Right renal pelvis (tissue), 4 donors: ENCODE results near the gene ZNF501. TPM values are rescaled to one million over a fixed set of nuclear protein-coding genes. Genes with fewer than 3 reads are reported as not detected.

ENCODE experiments used
- DNase-seq, 4 donors: peaks; one replicate each; pipeline ENCODE4 v3.0.0-alpha.2; 2013; ENCODE audit warnings: low read depth in 4 of 4, low spot score in 3 of 4, missing footprints in 1 of 4
- polyA plus RNA-seq, 4 donors: library from polyadenylated mRNA; unstranded; fragments of 120-200 nt; gene quantifications; one replicate each; pipeline ENCODE4 v1.2.1, GENCODE V29; 2013; ENCODE audit not compliant: insufficient read length in 4 of 4

ZNF501 gene
- 10 to 100 TPM; 11.3 to 13.0 (median 11.9) TPM for polyA plus RNA-seq

DNA sequence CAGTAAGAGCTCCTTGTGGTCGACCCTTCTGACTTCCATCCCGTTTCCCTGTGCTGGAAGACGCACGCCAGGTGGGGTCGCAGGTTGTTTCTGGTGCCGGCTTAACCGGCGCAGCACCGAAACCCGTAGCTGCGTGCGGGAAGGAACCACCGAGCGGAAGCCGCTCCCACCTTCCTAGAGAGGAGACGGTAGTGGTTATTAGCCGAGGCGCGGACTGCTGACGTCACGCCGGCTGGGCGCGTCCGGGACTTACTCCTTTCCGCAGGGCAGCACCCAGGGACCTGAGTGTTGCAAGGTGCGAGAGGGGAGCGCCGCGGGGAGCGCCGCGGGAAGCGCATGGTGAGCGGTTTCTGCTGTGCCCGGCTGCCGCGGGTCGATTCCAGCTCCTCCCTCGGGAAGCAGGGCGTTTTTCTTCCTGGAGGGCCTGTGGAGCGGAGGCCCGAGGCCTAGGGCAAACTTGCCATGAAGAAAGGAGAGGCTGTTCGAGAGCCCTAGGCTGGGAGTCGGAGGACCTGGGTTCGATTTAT is at the start of gene ZNF501:
ZNF501 (plus strand) TSS at position 252 of the 527 bp plus-strand sequence. CDS start 4,787 bp downstream, outside the sequence.
- DNase-seq: peak; percentile 83 to 90 (median 86)

DNA sequence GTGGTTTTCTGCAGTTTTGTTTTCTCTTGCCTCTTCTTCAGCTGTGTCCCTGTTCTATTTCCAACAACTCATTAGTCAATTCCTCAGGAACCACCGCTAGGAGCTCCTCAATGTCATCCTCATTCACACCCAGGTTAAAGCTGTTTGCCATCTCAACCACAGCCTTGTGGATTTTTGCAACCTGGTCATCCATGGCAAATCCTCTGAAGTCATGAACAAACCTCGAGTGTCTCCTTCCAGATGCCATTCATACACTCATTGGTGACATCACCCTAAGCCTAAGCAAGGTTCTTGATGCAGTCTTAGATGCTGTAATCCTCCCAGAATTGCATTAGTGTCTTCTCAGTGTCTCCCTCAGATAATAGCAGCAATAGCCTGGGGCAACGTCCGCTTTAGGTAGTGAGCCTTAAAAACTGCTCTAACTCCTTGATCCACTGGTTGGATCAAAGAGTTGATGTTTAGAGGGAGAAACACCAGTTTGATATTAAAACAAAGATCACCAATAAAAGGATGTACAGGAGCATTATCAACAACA is 48.4 kb upstream of the ZNF501 start:
- no peak for DNase-seq

DNA sequence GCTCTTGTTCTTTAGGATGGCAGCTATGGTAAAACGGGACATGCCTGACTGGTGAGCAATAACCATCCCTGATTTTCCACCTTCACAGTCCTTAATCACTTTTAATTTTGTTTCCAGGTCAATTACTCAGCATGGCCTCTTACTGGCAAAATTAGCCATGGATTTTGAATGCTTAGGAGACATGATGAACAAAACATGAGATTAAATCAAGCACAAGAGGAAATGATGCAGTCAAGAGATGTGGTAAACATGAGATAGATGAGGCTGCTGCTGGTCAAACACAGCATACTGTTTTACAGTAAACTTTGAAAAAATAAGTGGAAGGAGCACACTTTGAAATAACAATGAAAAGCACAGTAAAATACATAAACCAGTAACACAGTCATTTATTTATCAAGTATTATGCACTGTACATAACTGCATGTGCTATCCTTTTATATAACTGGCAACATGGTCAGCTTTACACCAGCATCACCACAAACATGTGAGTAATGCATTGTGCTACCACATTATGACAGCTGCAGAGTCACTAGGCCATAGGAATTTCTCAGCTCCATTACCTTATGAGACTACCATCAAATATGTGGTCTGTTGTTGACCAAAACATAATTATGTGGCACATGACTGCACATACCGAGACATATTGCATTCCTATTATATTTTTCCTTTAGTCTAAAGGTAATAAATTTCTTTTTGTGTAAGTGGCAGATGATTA is 47.1 kb upstream of the ZNF501 start:
- no peak for DNase-seq

DNA sequence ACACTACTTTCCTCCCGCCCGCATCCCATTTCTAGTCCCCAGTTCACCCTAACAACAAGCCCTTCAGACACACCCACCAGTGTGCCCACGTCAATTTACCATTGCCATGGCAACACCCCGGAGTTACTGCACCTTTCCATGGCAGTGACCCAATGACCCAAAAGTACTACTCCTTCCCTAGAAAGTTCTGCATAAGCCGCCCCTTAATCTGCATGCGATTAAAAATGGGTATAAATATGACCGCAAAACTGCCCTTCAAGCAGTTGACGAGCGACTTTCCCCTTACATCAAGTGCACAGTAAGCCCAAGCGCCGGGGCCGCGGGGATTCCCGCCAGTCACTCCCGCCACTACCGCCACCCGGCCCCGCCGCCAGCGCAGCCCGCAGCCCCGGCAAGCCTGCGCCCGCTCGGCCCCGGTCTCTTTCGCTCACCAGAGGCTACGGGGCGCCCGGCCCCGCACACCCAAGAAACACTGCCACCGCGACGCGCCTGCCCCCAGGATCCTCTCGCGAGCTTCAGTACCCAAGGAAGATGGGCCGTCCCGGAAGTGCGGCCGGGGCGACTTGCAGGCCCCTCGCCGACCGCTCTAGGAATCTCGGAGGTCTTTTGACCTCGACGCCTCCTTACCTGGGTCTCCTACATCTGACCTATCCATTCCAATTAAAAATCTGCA is 44.2 kb upstream of the ZNF501 start:
- peak; percentile 40 to 62 (median 52) for DNase-seq

DNA sequence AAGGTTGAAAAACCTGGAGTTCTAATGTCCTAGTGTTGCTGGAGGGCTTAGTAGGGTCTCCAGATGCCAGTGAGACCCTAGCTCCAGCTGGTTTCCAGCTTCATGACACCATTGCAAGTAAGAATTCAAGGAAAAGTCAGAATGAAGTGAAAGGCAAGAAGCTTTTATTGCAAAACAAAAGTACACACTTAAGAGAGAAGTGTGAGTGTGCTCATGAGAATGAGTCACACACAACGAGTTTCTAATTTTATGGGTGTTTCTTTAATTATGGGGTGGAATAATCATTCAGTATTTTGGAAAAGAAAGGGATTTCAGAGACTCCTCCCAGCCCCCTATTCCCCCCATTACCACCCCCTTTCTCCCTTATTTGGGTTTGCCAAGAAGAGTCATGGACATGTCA is 41.5 kb upstream of the ZNF501 start:
- no peak for DNase-seq

DNA sequence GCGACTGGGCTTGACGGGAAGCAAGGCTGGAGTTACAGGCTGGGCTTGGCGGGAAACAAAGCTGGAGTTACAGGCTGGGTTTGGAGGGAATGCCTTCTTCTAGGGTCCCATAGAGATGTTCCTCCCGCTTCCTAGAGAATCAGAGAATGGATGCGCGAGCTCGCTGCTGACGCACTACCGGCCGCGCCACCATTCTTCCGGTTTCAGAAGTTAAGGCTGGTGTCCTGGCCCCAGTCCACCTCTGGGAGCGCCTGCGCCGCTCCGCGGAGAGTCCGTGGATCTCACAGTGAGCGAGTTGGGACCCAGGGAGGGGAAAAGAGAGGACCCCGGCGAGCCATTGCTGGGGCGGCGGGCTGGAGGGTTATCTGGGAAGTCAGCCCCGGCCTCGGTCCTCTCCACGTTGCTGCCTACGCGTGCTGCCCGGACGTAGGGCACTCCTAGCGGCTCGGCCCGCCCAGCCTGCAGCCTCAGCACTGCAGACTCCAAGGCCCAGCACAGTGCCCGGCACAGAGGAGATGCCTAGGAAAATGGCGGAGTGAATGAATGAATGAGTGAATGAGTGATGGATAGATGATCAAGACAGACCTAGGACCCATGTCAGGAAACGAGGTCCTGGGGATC is 16.9 kb upstream of the ZNF501 start, which contains the start of gene ZNF502:
ZNF502 (plus strand) TSS at position 206 of the 621 bp plus-strand sequence. CDS start 7,602 bp downstream, outside the sequence.
- peak; percentile 79 to 88 (median 82) for DNase-seq

DNA sequence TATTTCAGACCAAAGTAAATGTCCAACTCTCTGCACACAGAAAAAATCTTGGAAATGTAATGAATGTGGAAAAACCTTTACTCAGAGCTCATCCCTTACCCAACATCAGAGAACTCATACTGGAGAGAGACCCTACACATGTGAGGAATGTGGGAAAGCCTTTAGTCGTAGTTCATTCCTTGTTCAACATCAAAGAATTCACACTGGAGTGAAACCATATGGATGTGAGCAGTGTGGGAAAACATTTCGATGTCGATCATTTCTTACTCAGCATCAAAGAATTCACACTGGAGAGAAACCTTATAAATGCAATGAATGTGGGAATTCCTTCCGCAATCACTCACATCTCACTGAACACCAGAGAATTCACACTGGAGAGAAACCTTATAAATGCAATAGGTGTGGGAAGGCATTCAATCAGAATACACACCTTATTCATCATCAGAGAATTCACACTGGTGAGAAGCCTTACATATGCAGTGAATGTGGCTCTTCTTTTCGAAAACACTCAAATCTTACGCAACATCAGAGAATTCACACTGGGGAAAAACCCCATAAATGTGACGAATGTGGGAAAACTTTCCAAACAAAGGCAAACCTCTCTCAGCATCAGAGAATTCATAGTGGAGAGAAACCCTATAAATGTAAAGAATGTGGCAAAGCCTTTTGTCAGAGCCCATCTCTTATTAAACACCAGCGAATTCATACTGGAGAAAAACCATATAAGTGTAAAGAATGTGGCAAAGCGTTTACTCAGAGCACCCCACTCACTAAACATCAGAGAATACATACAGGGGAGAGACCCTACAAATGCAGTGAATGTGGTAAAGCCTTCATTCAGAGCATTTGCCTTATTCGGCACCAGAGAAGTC is 8.0 kb upstream of the ZNF501 start:
- no peak for DNase-seq

DNA sequence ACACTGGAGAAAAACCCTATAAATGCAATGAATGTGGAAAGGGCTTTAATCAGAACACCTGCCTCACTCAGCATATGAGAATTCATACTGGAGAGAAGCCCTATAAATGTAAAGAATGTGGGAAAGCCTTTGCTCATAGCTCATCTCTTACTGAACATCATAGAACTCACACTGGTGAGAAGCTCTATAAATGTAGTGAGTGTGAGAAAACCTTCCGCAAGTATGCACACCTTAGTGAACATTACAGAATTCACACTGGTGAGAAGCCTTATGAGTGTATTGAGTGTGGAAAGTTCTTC is 7.4 kb upstream of the ZNF501 start:
- no peak for DNase-seq

DNA sequence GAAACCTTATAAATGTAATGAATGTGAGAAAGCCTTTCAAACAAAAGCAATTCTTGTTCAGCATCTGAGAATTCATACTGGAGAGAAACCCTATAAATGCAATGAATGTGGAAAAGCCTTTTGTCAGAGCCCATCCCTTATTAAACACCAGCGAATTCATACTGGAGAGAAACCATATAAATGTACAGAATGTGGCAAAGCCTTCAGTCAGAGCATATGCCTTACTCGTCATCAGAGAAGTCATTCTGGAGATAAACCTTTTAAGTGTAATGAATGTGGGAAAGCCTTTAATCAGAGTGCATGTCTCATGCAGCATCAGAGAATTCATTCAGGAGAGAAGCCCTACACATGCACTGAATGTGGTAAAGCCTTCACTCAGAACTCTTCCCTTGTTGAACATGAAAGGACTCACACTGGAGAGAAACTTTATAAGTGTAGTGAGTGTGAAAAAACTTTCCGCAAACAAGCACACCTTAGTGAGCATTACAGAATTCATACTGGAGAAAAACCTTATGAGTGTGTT is 5.3 kb downstream of the ZNF501 start:
- DNase-seq: no peak

DNA sequence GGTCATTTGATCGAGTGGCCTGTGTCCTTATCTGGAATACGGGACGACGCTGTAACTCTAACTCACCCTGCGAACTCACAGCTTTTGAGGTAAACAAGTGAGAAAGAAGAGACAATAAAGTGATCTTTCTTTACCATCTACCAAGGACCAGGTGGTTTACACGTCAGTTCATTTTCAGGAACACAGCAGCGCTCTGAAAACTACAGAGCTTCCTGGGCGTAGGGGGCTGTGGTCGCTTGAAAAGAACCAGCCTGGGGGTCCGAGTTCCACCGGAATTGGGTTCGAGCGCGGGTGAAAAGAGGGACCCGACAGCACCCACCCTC is 31.6 kb downstream of the ZNF501 start:
- no peak for DNase-seq

DNA sequence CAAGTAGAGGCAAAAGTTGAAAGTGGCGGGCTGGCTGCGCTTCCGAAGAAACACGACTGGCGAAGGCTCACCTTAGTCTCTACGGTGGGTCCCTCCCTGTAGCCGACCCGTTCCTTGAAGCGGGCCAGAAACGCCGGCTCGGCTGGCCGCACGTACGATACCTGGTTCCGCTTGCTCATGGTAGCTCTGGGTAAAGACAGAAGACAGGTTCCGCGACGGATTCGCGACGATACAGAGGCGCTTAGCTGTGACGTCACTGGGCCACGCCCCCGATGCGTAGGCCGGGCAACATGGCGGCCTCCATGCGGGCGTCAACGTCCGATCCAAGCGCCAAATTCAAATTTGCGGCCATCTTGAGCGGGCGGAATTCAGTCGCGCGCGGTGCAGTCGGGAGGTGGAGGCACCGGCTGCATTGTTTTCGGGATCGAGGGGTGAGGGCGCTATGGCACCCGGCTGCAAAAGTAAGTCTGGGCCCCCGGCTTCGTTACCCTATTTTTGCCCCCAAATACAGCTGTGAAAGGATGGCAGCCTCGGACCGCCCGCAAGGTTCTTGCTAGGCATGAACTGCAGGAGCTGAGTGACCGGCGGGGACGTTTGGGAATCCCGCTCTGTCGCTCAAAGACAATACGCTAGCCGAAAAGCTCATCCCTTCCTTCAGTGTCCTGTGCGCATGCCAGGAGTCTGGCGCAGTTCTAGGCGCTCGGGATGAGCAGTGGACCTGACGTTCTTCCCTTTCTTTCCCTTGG is 32.2 kb downstream of the ZNF501 start, which contains the start of the genes KIAA1143 and KIF15:
KIAA1143 (minus strand) TSS at position 196 of the 746 bp plus-strand sequence; CDS start at position 179, 17 bp downstream.
KIF15 (plus strand) TSS at position 371 of the 746 bp plus-strand sequence; CDS start at position 443, 72 bp downstream.
- peak; percentile 89 to 96 (median 94) for DNase-seq

DNA sequence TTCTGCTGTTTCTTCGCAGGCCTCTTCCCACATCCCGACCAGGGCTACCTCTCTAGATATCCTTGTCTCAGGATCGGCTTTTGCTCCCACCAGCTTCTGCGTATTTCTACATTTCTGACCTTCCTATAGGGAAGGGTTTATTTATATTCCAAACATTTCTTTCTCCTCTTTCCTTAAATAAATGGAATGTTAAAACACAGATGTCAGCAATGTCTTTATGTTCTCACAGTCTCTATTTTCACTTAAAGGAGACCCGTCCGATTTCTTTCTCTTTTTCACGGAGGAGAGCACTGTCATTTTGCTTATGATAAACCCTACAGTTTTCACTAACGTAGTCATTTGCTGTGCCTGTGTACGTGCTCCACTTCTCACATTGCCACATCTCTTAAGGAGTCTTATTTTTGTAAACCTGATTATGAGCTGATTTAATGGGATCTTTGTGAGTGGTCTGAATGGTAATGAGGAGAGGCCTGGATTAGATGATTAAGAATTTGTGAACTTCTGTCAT is 32.8 kb downstream of the ZNF501 start:
- DNase-seq: no peak

DNA sequence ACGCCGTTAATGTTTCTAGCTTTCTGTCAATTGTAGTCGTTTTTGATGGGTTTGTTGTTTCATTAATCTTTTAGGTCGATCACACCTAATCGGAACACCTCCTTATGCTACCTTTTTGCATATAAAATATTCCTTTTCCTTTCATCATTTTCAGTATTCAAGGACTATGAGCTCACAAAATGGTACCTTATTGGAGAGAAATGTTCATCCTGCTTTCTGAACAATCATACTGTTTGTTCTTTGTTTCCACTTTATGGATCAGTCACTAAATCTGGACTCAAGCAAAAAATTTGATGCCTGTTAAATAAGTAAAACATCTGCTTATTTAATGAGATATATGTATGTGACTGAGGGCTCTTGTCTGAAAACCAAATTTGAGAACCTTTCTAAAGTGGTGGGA is 33.3 kb downstream of the ZNF501 start:
- DNase-seq: no peak

DNA sequence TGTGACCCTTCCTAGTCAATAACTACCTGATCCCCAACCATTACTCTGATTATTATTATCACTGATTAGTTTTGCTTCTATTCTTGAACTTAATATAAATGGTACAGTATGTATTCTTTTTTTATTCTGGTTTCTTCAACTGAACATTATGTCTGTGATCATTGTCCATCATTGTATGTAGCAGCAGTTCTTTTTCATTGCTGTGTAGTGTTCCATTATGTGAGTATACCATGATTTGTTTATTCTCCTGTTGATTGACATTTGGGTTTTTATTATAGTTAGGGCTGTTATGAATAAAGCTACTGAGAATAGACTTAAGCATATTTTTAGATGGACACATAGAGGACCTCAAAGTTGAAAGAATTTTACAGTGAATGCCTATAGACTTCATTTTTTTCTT is 34.8 kb downstream of the ZNF501 start:
- no peak for DNase-seq

DNA sequence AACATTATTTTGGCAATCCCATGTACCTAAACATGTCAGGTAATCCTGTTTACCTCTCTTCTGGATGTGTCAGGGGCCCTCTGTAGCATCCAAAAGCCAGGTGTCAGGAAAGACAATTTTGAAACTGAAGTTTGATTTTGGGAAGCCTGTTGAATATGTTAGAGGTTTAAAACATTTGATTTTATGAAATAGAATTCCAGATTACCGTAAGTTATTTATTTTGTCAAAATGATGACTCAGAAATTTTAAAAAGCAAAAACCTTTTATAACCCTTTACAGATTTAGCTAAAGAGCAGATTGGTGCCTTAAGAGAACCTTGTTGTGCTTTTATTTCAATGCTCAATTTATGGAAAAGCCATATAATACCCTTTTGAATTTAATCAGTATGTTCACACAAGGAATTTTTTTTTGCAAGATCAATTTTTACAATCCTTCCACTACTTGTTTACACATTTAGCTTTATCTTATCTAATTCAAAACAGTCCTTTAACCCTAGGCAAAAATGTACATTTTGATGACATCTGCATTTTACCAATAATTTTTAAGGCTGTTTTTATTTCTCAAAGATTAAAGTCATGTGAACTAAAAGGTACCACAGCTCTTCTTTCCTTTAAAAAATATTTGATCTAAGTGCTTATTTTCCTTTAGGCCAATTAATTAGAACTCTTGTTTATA is 42.1 kb downstream of the ZNF501 start:
- no peak for DNase-seq

DNA sequence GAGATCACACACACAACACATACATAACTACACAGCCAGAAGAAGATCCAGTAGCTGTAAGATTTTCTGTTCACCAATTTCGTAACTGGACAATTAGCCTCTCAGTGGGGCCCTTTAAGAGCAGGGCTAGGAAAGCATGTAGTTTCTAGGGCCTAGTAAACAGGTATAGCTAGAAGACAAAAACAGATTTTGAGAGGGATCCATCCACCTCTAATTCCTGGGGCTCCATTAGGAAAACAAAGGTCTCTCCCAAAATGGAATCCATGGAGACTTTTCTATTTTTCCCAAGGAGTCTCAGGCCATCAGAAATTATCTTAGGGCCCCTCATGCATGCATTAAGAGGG is 42.6 kb downstream of the ZNF501 start:
- DNase-seq: no peak

DNA sequence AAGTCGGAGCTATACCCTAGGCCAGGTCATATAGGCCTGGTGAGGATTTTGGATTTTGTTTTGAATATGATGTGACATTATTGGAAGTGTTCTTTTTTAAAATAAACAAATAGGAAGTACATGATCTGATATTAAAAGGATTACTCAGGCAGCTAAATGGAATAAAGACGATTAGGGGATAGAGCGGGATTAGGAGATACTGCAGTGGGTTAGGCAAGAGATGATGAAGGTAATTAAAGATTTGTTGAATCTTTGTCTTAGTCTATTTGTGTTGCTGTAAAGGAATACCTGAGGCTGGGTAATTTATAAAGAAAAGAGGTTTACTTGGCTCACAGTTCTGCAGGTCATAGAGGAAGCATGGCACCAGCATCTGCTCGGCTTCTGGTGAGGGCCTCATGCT is 53.5 kb downstream of the ZNF501 start:
- no peak for DNase-seq
